Measurements from ENCODE around the gene RARRES2.

DNA sequence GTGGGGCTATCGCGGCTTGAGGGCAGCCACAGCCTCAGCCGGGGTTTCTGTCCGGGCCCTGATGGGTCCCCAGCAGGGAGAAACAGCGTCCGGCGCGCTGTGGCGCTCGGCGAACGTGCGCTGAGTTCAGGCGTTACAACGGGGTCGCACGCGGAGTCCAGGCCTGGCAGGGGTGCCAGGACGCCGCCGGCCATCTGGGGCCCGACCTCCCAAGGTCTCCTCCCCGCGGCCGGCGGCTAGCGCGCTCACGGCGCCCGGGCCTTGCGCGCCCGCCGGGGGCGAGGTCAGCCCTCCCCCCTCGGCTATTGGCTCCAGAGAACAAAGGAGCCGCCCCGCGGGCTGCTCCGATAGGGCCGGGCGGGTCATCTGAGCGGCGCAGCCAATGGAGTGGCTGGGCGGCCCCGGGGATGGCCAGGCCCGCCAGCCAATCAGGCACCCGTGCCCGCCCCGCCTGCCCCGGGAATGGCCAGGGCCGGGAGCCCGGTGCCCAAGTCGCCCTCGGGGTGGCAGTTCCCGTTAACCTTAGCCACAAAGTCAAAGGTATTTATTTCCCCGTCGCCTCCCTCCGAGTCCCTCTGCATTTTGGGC, 37.5 kb upstream of the RARRES2 start, which contains the start of gene ZNF775:
- TF ChIP-seq ZFP30 (CRISPR knock-in tag; IDR thresholded peaks at IDR 0.05) (no peak), ARNTL (CRISPR knock-in tag; IDR thresholded peaks at IDR 0.05; ENCODE audit: borderline replicate concordance, low read depth) (no peak), ZFP3 (CRISPR knock-in tag; IDR thresholded peaks at IDR 0.05) (no peak), ZNF70 (CRISPR knock-in tag; IDR thresholded peaks at IDR 0.05) (peak; percentile 38; the same call in 1 of the 2 replicates)
- TF ChIP-seq, protein P1, sequence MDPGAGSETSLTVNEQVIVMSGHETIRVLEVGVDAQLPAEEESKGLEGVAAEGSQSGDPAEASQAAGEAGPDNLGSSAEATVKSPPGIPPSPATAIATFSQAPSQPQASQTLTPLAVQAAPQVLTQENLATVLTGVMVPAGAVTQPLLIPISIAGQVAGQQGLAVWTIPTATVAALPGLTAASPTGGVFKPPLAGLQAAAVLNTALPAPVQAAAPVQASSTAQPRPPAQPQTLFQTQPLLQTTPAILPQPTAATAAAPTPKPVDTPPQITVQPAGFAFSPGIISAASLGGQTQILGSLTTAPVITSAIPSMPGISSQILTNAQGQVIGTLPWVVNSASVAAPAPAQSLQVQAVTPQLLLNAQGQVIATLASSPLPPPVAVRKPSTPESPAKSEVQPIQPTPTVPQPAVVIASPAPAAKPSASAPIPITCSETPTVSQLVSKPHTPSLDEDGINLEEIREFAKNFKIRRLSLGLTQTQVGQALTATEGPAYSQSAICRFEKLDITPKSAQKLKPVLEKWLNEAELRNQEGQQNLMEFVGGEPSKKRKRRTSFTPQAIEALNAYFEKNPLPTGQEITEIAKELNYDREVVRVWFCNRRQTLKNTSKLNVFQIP (CRISPR knock-in tag; IDR thresholded peaks at IDR 0.05; ENCODE audit: borderline replicate concordance, low read depth): no peak

Measured in SK-N-SH treated with all-trans-retinoic acid at 6 μM for 48 hours (cell line).